HFFc6 (cell line): ENCODE results near the gene CFAP100. TPM values are rescaled to one million over a fixed set of nuclear protein-coding genes. Genes with fewer than 3 reads are reported as not detected.

Experiments used
- DNase-seq: peaks from one replicate; pipeline ENCODE4 v3.0.0-alpha.2; 2018
- H3K27ac Mint-ChIP-seq: 2 replicates; pipeline ENCODE4 v1.8.0; 2020; ENCODE audit warnings: mild to moderate bottlenecking, mixed read lengths
- H3K27me3 Mint-ChIP-seq: 2 replicates; pipeline ENCODE4 v1.8.0; 2021; ENCODE audit warnings: mild to moderate bottlenecking, moderate library complexity, mixed read lengths; ENCODE audit not compliant: insufficient read depth
- H3K36me3 Mint-ChIP-seq: 2 replicates; pipeline ENCODE4 v1.8.0; 2021; ENCODE audit warnings: low read depth, mixed read lengths
- H3K4me1 Mint-ChIP-seq: 2 replicates; pipeline ENCODE4 v1.8.0; 2020; ENCODE audit warnings: low read depth, mixed read lengths
- H3K4me3 Mint-ChIP-seq: 2 replicates; pipeline ENCODE4 v1.8.0; 2020; ENCODE audit warnings: mild to moderate bottlenecking, moderate library complexity, mixed read lengths
- H3K9me3 Mint-ChIP-seq: 2 replicates; pipeline ENCODE4 v1.8.0; 2020; ENCODE audit warnings: mild to moderate bottlenecking, mixed read lengths
- CTCF ChIP-seq: fragments of 200-600 bp; sonication (generic); IDR thresholded peaks from 2 replicates; pipeline ENCODE4 v1.5.0; 2021; ENCODE audit warnings: antibody characterized with exemption, mild to moderate bottlenecking
- total RNA-seq, 6 experiments: library from RNA; stranded (reverse); fragmentation: NEBNext Ultra II Directional; extraction: Animal tissue kit (Norgen Biotek cat#: 25700); gene quantifications; 2 replicates in 1 of 6; 3 replicates in 5 of 6; pipeline ENCODE4 v1.2.3, GENCODE V29; 2021

CFAP100 gene
- total RNA-seq, 6 experiments from 2014 or later: not detected

GRCh38 chr3:126476166-126477060 is 81.7 kb downstream of the CFAP100 start:
- Mint-ChIP-seq H3K27me3 (peaks cover 4% of the 10 kb centered on the region), H3K9me3 (no peaks in the 10 kb centered on the region), H3K36me3 (peaks cover 13% of the 10 kb centered on the region), H3K4me1 (peaks cover 41% of the 10 kb centered on the region), H3K4me3 (peak overlapping the region; percentile 84), H3K27ac (0 out of 2 replicates have a peak overlapping the region, but pooled peaks have one; percentile 36)
- no peak for DNase-seq
- TF ChIP-seq CTCF: no peak

- Mint-ChIP-seq H3K27me3 (peaks cover 4% of the 10 kb centered on the region), H3K9me3 (no peaks in the 10 kb centered on the region), H3K36me3 (peaks cover 13% of the 10 kb centered on the region), H3K4me3 (peak overlapping the region; percentile 60), H3K27ac (peak overlapping the region; percentile 22; the same call in 1 of the 2 replicates), H3K4me1 (peaks cover 38% of the 10 kb centered on the region)
- no peak for TF ChIP-seq CTCF
- no peak for DNase-seq
Measured at GRCh38 chr3:126477061-126477380, 82.3 kb downstream of the CFAP100 start.

- Mint-ChIP-seq H3K9me3 (no peaks in the 10 kb centered on the region), H3K27ac (no peak overlapping the region), H3K4me1 (peaks cover 21% of the 10 kb centered on the region), H3K27me3 (peaks cover 7% of the 10 kb centered on the region), H3K4me3 (no peak overlapping the region), H3K36me3 (peaks cover 4% of the 10 kb centered on the region)
- TF ChIP-seq CTCF: no peak
- DNase-seq: no peak
Measured at GRCh38 chr3:126478581-126479310, 84.0 kb downstream of the CFAP100 start.

GRCh38 chr3:126479642-126480041 is 84.9 kb downstream of the CFAP100 start:
- H3K9me3 Mint-ChIP-seq: no peaks in the 10 kb centered on the region
- DNase-seq: no peak
- H3K36me3 Mint-ChIP-seq: peaks cover 1% of the 10 kb centered on the region
- H3K4me1 Mint-ChIP-seq: peaks cover 12% of the 10 kb centered on the region
- H3K27ac Mint-ChIP-seq: no peak overlapping the region
- H3K4me3 Mint-ChIP-seq: no peak overlapping the region
- TF ChIP-seq CTCF: no peak
- peaks cover 13% of the 10 kb centered on the region for H3K27me3 Mint-ChIP-seq

- TF ChIP-seq CTCF: no peak
- H3K4me3 Mint-ChIP-seq: no peak overlapping the region
- peaks cover 11% of the 10 kb centered on the region for H3K4me1 Mint-ChIP-seq
- no peak for DNase-seq
- no peaks in the 10 kb centered on the region for H3K9me3 Mint-ChIP-seq
- no peaks in the 10 kb centered on the region for H3K36me3 Mint-ChIP-seq
- H3K27ac Mint-ChIP-seq: no peak overlapping the region
- H3K27me3 Mint-ChIP-seq: peaks cover 18% of the 10 kb centered on the region
Measured at GRCh38 chr3:126480206-126480605, 85.5 kb downstream of the CFAP100 start.
